ENCODE measurements around the gene FBXL16. TPM values are rescaled to one million over a fixed set of nuclear protein-coding genes. Genes with fewer than 3 reads are reported as not detected.
A peak's percentile ranks its signal among the peaks of the same experiment; 100 is the strongest.

FBXL16 gene
- total and polyA plus RNA-seq, 2 experiments from 2014 or later, result 8.9 to 12.6 TPM

DNA sequence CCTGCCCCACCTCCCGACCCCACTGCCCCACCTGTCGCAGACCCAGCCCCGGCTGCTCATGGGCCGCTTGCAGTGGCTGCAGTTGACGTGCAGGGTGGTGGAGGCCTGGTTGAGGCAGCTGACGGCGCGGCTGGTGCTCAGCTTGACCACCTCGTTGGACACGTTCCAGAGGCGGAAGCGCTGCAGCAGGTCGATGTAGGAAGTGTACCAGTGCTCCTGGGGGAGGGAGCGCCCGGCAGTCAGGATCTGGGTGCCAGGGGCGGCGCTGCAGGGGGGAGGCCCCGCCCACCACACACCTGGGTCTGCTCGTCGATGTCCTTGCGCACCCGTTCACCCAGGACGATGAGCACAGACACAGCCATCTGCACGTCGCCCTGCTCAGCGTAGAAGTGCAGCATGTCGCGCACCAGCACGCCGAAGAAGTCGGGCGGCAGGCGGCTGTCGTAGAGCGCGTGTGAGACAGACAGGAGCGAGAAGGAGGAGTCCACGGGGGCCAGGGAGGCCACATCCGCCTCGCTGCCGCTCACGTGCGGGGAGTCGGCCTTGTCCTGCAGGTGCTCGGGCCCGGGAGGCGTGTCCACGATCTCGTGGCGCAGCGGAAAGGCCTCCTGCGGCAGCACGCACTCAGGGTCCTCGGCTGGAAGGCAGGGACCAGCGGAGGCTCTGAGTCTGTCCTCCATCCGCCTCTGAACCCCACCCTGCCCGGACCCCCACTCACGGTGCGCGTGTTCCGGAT is 20.5 kb downstream of the FBXL16 start (continued):
- TF ChIP-seq, protein P1, sequence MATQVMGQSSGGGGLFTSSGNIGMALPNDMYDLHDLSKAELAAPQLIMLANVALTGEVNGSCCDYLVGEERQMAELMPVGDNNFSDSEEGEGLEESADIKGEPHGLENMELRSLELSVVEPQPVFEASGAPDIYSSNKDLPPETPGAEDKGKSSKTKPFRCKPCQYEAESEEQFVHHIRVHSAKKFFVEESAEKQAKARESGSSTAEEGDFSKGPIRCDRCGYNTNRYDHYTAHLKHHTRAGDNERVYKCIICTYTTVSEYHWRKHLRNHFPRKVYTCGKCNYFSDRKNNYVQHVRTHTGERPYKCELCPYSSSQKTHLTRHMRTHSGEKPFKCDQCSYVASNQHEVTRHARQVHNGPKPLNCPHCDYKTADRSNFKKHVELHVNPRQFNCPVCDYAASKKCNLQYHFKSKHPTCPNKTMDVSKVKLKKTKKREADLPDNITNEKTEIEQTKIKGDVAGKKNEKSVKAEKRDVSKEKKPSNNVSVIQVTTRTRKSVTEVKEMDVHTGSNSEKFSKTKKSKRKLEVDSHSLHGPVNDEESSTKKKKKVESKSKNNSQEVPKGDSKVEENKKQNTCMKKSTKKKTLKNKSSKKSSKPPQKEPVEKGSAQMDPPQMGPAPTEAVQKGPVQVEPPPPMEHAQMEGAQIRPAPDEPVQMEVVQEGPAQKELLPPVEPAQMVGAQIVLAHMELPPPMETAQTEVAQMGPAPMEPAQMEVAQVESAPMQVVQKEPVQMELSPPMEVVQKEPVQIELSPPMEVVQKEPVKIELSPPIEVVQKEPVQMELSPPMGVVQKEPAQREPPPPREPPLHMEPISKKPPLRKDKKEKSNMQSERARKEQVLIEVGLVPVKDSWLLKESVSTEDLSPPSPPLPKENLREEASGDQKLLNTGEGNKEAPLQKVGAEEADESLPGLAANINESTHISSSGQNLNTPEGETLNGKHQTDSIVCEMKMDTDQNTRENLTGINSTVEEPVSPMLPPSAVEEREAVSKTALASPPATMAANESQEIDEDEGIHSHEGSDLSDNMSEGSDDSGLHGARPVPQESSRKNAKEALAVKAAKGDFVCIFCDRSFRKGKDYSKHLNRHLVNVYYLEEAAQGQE (IDR thresholded peaks at IDR 0.05; ENCODE audit: unreplicated experiment), result no peak

GRCh38 chr16:684071-684794 is 21.4 kb downstream of the FBXL16 start, which contains the start of gene JMJD8:
Gene JMJD8 (minus strand): TSS chr16:684334. CDS start chr16:684319, 15 bp downstream.
- peak within 1 kb of the TSS; percentile 84 for H3K4me3 Mint-ChIP-seq
- Histone ChIP-seq H3K36me3 (ENCODE audit: insufficient read depth) (no peaks in the 10 kb centered on the region; the same call in 1 of the 2 replicates), H3K4me1 (ENCODE audit: insufficient read depth) (peaks cover 5% of the 10 kb centered on the region; the same call in 1 of the 2 replicates), H3K4me2 (peak within 1 kb of the TSS; percentile 84), H3K27me3 (ENCODE audit: insufficient read depth) (no peaks in the 10 kb centered on the region), H3K9me2 (ENCODE audit: insufficient read depth) (no peaks in the 10 kb centered on the region), H3K27ac (ENCODE audit: low read depth) (peak within 1 kb of the TSS; percentile 59; the same call in 1 of the 2 replicates), H4K20me1 (replicated peaks; ENCODE audit: insufficient read depth) (peaks cover 14% of the 10 kb centered on the region; the same call in 1 of the 2 replicates), H3K79me2 (replicated peaks; ENCODE audit: insufficient read depth) (peaks cover 9% of the 10 kb centered on the region; the same call in 1 of the 2 replicates), H3F3A (replicated peaks; ENCODE audit: low read depth) (peaks cover 24% of the 10 kb centered on the region), H3K4me3 (peak within 1 kb of the TSS; percentile 72), H2AFZ (no peak within 1 kb of the TSS)
- H3K4me1 Mint-ChIP-seq, result peaks cover 17% of the 10 kb centered on the region
- ATAC-seq (peak; percentile 68), DNase-seq (ENCODE audit: low spot score) (peak; percentile 97)
- peaks cover 34% of the 10 kb centered on the region for H3K36me3 Mint-ChIP-seq (ENCODE audit: low read depth)
- 0 out of 2 replicates have a peak within 1 kb of the TSS, but pooled peaks have one; percentile 23 for H3K27ac Mint-ChIP-seq
- peaks cover 19% of the 10 kb centered on the region for H3K27me3 Mint-ChIP-seq (ENCODE audit: insufficient read depth, low read depth, poor library complexity)
- TF ChIP-seq ETS1 (IDR thresholded peaks at IDR 0.05) (0 out of 2 replicates have a peak, but pooled peaks have one; percentile 48), ZNF114 (CRISPR knock-in tag; IDR thresholded peaks at IDR 0.05) (no peak), EZH2phosphoT487 (IDR thresholded peaks at IDR 0.05; ENCODE audit: unreplicated experiment) (no peak), POLR2AphosphoS5 (IDR thresholded peaks at IDR 0.05; ENCODE audit: low read depth) (peak; percentile 86), CREB1 (CRISPR knock-in tag; IDR thresholded peaks at IDR 0.05; ENCODE audit: low read depth) (peak; percentile 89), CTCF (conservative IDR thresholded peaks at IDR 0.05; ENCODE audit: low read depth in 2 of 2) (no peak), NANOG (IDR thresholded peaks at IDR 0.05; ENCODE audit: borderline replicate concordance) (no peak)
- H3K9me3 Mint-ChIP-seq, result no peaks in the 10 kb centered on the region; the same call in 1 of the 3 replicates

Measured in GM23338 (cell line).